HG03378 (cell line): Measurements from ENCODE around the gene UBL7.
A peak's percentile ranks its signal among the peaks of the same experiment; 100 is the strongest.

Experiments used
- ATAC-seq: cut with Tn5 transposase; IDR thresholded peaks from one replicate; pipeline ENCODE4 v1.9.1; 2021; ENCODE audit warnings: mild to moderate bottlenecking, moderate library complexity; ENCODE audit not compliant: unreplicated experiment

The UBL7 gene

DNA sequence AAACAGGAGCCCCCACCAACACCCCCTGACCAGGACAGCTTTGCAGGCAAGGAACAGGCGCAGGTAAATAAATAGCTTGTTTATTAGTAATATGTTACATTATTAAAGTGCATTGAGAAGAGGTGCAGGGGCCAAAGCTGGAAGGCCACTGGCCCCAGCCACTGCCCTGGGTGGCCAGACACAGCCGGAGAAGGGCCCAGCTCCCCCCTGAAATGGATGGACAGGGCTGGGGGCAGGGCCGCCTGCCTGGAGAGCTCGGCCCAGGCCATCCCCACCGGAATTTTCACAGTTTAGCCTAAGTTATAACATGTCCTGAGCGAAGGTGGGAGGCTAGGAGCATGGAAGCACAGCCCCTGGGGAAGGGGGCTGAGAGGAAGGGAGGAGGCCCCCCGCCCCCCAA is 51.7 kb downstream of the UBL7 start:
- no peak for ATAC-seq

DNA sequence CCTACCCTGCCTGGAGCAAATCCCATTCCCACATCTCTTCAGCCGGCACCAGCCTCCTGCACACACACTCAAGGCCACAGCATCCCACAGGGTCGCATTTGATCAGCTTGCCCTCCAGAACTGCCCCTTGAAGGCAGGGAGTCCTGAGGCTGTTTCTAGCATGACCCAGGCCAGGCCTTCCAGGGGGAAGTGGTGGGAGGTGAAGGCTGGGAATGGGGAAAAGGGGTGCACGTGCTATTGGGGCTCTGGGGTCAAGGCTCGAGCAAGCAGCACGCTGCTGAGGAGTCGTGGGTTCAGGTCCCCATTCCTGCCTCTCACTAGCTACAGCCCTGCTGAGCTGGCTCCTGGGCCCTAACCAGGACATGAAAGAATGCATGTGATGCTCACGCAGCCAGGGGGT is 52.1 kb downstream of the UBL7 start:
- no peak for ATAC-seq

GRCh38 chr15:74408385-74408784 is 52.6 kb downstream of the UBL7 start:
- no peak for ATAC-seq

DNA sequence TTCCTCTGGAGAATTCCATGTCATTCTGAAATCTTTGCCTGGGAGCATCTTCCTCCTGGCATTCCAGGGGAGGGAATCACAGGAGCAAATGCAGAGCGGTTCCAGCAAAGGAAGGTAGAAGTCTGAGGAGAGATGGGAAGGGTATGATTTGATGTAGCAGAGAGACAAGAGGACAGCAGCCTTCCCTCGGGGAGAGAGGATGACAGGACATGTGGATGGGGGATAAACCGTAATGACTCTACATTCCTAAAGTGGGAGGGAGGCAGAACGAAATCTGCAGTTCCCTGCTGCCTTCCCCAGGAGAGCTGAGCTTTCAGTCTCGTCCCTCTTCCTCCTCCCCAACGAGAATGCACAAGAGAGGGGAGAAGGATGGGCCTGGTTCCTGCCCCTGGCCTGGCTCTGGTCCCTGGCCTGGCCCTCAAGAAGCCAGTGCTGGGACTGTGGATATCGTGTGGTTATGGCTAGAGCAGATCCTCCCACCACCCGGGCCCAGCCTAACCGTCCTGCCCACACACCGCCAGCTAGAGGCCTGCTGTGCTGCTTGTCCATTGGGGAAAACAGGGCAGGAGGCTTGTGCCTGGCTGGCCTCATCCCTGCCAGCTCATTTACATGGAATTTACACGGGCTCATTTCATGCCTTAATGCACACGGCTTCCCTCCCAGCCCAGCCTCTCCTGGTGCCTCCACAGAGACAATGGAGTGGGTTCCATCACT is 53.8 kb downstream of the UBL7 start:
- ATAC-seq = no peak

GRCh38 chr15:74406517-74406916 is 54.4 kb downstream of the UBL7 start:
- ATAC-seq = no peak

- no peak for ATAC-seq
Measured at GRCh38 chr15:74405823-74406222, 55.1 kb downstream of the UBL7 start.

DNA sequence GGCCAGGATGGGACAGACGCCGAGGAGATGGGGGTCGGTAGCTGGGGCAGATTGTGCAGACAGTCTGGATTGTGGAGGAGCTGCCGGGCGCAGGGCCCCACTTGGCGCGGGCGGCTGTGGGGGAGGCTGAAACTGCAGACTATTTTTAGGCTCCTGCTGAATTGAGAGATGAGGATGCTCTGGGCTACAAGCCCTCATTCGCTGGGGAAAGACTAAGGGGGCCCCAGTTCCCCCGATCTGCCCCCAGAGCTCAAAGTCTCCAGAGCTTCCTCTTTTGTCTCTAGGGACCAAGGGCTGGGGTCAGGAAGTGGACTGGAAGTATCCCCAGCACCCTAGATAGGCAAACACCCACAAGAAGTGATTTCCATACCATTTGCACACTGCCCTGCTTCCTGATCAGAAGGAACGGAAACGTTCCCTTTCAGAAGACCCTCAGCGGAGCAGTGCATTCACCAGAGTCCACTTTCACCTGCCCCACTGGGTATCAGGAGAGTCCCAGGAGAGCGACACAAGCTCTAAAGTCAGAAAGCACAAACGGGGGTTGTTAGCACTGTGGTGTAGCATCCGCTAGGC is 56.9 kb downstream of the UBL7 start:
- no peak for ATAC-seq

- ATAC-seq = no peak
Measured at GRCh38 chr15:74403588-74403919, 57.4 kb downstream of the UBL7 start.

DNA sequence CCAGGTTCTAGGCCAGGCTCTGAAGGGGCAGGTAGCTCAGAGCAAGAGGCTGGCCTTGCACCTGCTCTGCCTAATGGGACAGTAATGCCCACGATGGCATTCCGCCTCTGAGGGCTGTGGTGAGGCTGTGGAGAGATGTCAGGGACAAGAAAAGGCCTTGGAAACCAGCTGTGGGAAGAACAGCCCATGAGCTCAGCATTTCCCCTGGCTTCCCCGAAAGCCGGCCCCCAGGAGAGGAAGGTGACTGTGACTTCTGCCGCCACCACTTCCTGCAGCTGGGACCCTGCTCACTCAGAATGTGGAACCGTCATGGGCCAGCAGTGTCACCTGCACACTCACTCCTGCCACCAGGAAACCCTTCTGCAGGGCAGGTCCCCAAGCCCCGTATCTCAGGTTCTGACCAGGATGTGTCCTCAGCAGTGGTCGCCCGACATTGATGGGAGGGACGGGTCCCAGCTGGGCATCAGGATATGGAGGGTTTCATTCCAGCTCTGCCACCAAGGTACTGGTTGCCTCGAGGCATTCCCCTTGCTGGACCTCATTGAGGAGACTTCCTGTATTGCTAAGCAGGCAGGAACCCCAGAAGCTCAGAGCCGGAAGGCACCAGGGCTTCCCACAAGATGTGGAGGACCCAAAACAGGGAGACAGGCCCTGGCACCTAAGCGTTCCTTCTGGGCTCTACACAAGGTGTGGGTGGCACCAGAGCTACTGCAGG is 57.9 kb downstream of the UBL7 start:
- ATAC-seq = peak; percentile 27

- ATAC-seq = no peak
Measured at GRCh38 chr15:74402337-74402841, 58.6 kb downstream of the UBL7 start.

GRCh38 chr15:74400915-74401757 is 59.8 kb downstream of the UBL7 start:
- ATAC-seq = no peak

- ATAC-seq = no peak
Measured at GRCh38 chr15:74400313-74400860, 60.6 kb downstream of the UBL7 start.

GRCh38 chr15:74399511-74400312 is 61.2 kb downstream of the UBL7 start:
- no peak for ATAC-seq

GRCh38 chr15:74399100-74399499 is 61.9 kb downstream of the UBL7 start:
- no peak for ATAC-seq

DNA sequence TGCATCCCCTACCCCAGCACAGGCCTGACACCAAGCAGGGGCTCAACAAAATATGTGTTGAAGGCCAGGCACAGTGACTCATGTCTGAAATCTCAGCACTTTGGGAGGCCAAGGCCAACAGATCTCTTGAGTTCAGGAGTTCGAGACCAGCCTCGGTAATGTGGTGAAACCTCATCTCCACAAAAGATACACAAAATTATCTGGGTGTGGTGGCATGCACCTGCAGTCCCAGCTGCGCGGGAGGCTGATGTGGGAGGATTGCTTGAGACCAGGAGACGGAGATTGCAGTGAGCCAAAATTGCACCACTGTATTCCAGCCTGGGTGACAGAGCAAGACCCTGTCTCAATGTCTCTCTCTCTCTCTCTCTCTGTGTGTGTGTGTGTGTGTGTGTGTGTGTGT is 62.8 kb downstream of the UBL7 start:
- no peak for ATAC-seq

GRCh38 chr15:74397239-74398068 is 63.5 kb downstream of the UBL7 start:
- no peak for ATAC-seq

GRCh38 chr15:74396445-74397238 is 64.3 kb downstream of the UBL7 start:
- peak; percentile 32 for ATAC-seq

- no peak for ATAC-seq
Measured at GRCh38 chr15:74396146-74396438, 64.9 kb downstream of the UBL7 start.
